Measurements from ENCODE around the gene EGFL8.
A peak's percentile ranks its signal among the peaks of the same experiment; 100 is the strongest.

EGFL8 gene

GRCh38 chr6:32147401-32148132 is 16.8 kb upstream of the EGFL8 start:
- no peak for DNase-seq

GRCh38 chr6:32148289-32149091 is 15.9 kb upstream of the EGFL8 start:
- DNase-seq: peak; percentile 53 to 81 (median 70)

GRCh38 chr6:32149092-32149755 is 15.2 kb upstream of the EGFL8 start:
- DNase-seq: no peak

GRCh38 chr6:32149932-32150870 is 14.2 kb upstream of the EGFL8 start:
- DNase-seq: peak in 1 of 6 experiments; percentile 7

- DNase-seq: peak in 4 of 6 experiments; percentile 12 to 44 (median 20)
These were observed 13.1 kb upstream of the EGFL8 start for GRCh38 chr6:32151181-32151862.

GRCh38 chr6:32151863-32152768 is 12.3 kb upstream of the EGFL8 start, which contains the start of gene PRRT1:
Gene PRRT1, minus strand, starts transcription at chr6:32151939. Its CDS starts 112 bp downstream, at chr6:32151827.
- DNase-seq: peak in 3 of 6 experiments; percentile 25 to 63 (median 54)

- peak in 1 of 6 experiments; percentile 25 for DNase-seq
These were observed 11.4 kb upstream of the EGFL8 start for GRCh38 chr6:32152769-32153563.

- peak; percentile 68 to 82 (median 74) for DNase-seq
These were observed 10.6 kb upstream of the EGFL8 start, which contains the start of gene PPT2 for GRCh38 chr6:32153564-32154513. Gene PPT2, plus strand, starts transcription at chr6:32154141. Its CDS starts 454 bp downstream, at chr6:32154595.

- DNase-seq: peak; percentile 53 to 81 (median 66)
These were observed 9.8 kb upstream of the EGFL8 start for GRCh38 chr6:32154514-32155161.

GRCh38 chr6:32156891-32157290 is 7.5 kb upstream of the EGFL8 start:
- no peak for DNase-seq

GRCh38 chr6:32158052-32158451 is 6.3 kb upstream of the EGFL8 start:
- DNase-seq: no peak

GRCh38 chr6:32163559-32164258 is 686 bp upstream of the EGFL8 start:
- DNase-seq: no peak

- no peak for DNase-seq
These were observed 2.1 kb downstream of the EGFL8 start for GRCh38 chr6:32166411-32167061.

- no peak for DNase-seq
These were observed 2.9 kb downstream of the EGFL8 start for GRCh38 chr6:32167154-32167760.

- DNase-seq: no peak
These were observed 3.4 kb downstream of the EGFL8 start for GRCh38 chr6:32167761-32168262.

GRCh38 chr6:32168350-32168749 is 4.0 kb downstream of the EGFL8 start:
- DNase-seq: no peak

Measured in stimulated activated naive CD4-positive, alpha-beta T cell (primary cell).